ENCODE data around the gene RASA1. TPM values are rescaled to one million over a fixed set of nuclear protein-coding genes. Genes with fewer than 3 reads are reported as not detected.

Gene RASA1
- total RNA-seq, 1 experiment from 2014 or later: 29.6 TPM

DNA sequence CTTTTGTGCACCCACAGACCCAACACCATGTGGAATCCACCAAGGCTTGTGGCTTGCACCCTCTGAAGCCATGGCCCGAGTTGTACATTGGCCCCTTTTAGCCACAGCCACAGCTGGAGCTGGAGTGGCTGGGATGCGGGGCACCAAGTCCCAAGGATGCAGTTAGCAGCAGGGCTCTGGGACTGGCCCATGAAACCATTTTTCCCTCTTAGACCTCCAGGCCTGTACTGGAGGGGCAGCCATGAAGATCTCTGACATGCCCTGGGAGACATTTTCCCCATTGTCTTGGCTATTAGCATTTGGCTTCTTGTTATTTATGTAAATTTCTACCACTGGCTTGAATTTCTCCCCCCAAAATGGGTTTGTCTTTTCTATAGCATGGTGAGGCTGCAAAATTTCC is 51.8 kb downstream of the RASA1 start:
- H3K56ac ChIP-seq (ENCODE audit: insufficient read length, low read depth, low read length): no peak overlapping the region
- H4K20me1 ChIP-seq (ENCODE audit: control insufficient read depth, insufficient read depth, insufficient read length): no peaks in the 10 kb centered on the region
- H3K27ac Mint-ChIP-seq: no peak overlapping the region

More for the DNA sequence above, 51.8 kb downstream of the RASA1 start:
- Histone ChIP-seq H3T11ph (ENCODE audit: low read length) (no peak overlapping the region), H2AFZ (ENCODE audit: low read length) (no peak overlapping the region), H3K79me2 (ENCODE audit: insufficient read depth, low read length) (peaks cover 2% of the 10 kb centered on the region; the same call in 1 of the 2 replicates), H2BK20ac (ENCODE audit: low read depth, low read length, poor library complexity, severe bottlenecking) (no peak overlapping the region), H3K4me2 (ENCODE audit: insufficient read depth, insufficient read length, low read length) (no peak overlapping the region), H3K79me1 (ENCODE audit: insufficient read depth, low read depth, low read length, poor library complexity, severe bottlenecking) (peaks cover 19% of the 10 kb centered on the region), H3K27me3 (ENCODE audit: insufficient read depth, low read length) (no peaks in the 10 kb centered on the region), H3K23me2 (ENCODE audit: insufficient read length, low read depth, low read length, poor library complexity, severe bottlenecking) (no peaks in the 10 kb centered on the region), H3K27ac (ENCODE audit: insufficient read length, low read depth, low read length) (no peak overlapping the region), H3K9me3 (ENCODE audit: control insufficient read depth, low read depth, low read length) (no peaks in the 10 kb centered on the region), H2BK15ac (ENCODE audit: low read depth, low read length) (no peak overlapping the region), H3K23ac (ENCODE audit: insufficient read length, low read depth, low read length) (no peak overlapping the region), H3K18ac (ENCODE audit: insufficient read length, low read depth, low read length) (no peak overlapping the region), H4K91ac (ENCODE audit: insufficient read length, low read depth, low read length) (no peak overlapping the region), H2BK12ac (ENCODE audit: insufficient read length, low read depth, low read length) (no peak overlapping the region), H3K4ac (ENCODE audit: low read depth, low read length) (no peak overlapping the region), H3K9ac (ENCODE audit: extremely low read depth, insufficient read length, low read length) (no peak overlapping the region), H3K14ac (ENCODE audit: insufficient read depth, low read length) (no peak overlapping the region), H2AK5ac (ENCODE audit: insufficient read length, low read length) (no peak overlapping the region), H3K4me1 (ENCODE audit: insufficient read depth, low read length) (no peaks in the 10 kb centered on the region; the same call in 1 of the 2 replicates), H2BK120ac (ENCODE audit: low read depth, low read length, poor library complexity, severe bottlenecking) (no peak overlapping the region), H4K8ac (replicated peaks; ENCODE audit: insufficient read length, low read depth, low read length) (no peak overlapping the region), H2BK5ac (ENCODE audit: insufficient read length, low read length) (no peak overlapping the region), H4K5ac (ENCODE audit: insufficient read length, low read depth, low read length) (no peak overlapping the region)
- DNase-seq: no peak
- Mint-ChIP-seq H3K4me1 (peaks cover 0 to 8% of the 10 kb centered on the region in 2 experiments; a peak in 3 of 4 replicates), H3K36me3 (ENCODE audit: insufficient read depth in 1 of 3, low read depth in 3 of 3) (peaks cover 26 to 34% (median 32%) of the 10 kb centered on the region in 3 experiments), H3K9me3 (peaks cover 15 to 22% of the 10 kb centered on the region in 2 experiments), H3K27me3 (ENCODE audit: low read depth) (no peaks in the 10 kb centered on the region), H3K4me3 (no peak overlapping the region)
- no CpG with 5 or more reads among the region's 2 CpGs for WGBS (ENCODE audit: extremely low coverage, insufficient read length, low lambda C conversion rate)
- TF ChIP-seq CTCF (conservative IDR thresholded peaks at IDR 0.05): no peak

Data from H9 (cell line).